NCI-H1417 treated with DMSO at 0.1 percent for 48 hours (cell line): Measurements from ENCODE around the gene MTUS2.

ENCODE experiments used
- DNase-seq: peaks from one replicate; lab custom pipeline; 2025; lab: John Stamatoyannopoulos, UW

MTUS2 gene

DNA sequence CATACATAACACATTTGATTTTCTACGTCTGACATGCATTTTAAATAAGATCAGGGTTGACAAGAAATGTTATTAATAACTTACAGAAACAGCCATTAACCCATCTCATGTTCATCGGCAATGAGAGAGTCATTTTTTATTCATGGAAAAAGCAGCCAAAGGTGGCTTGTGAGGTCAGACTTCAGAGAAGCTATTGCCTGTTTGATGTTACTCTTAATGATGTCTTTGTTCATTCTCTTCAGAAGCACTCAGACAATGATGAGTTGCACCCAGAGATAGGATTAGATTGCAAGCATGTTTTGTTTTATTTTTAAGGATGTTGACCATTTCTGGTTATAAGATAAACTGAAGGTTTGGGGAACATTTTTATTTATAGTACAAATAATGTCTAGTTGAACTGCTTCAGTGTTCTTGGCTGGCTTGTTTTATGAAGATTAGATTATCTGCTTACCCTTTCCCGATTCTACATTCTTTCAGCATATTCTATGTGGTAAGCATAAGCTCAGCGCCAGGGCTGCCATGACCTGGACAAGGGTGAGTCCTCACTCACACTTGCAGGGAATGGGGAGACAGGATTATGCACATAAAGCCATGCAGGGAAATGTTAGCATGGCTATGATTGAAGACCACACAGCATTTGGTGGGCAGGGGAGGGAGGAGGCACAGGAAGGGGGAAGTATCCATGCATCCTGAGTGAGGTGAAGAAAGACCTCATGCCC, 288.1 kb downstream of the MTUS2 start:
- no peak for DNase-seq

DNA sequence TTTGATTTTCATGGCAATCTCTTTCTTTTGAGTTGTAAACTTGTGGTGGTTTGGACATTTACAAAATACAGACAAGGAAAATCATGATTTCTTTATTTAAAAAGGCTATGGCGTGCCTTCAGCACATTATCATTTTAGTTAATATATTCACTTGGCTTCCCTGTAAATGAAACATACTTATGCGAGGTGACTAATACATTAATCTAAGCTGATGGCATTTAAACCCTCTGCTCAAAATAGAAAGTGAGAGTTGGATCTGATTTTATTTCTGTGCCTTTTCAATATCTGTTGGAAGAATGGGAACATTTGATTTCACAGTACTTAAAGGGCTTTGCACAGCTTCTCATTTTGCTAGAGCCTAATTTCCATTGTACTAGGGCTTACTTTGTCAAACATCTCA, 289.8 kb downstream of the MTUS2 start:
- DNase-seq = no peak

DNA sequence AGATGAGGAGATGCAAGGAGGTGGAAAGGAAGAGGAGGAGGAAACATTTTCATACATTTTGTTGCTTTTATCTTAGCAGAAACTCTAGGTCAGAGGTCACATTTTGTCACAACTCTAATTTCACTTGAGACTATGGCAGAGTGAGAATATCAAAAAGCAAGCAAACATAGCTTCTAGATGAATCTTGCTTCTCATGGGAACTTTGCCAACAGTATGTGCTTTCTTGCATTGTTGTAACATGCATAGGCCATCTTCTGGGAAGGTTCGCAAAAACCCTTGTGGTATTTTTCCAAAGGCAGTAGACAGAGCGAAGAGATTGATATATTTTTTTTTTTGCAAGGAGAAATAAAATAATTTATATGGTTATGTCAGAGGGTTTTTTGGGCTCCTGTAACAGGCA, 291.3 kb downstream of the MTUS2 start:
- DNase-seq = no peak

DNA sequence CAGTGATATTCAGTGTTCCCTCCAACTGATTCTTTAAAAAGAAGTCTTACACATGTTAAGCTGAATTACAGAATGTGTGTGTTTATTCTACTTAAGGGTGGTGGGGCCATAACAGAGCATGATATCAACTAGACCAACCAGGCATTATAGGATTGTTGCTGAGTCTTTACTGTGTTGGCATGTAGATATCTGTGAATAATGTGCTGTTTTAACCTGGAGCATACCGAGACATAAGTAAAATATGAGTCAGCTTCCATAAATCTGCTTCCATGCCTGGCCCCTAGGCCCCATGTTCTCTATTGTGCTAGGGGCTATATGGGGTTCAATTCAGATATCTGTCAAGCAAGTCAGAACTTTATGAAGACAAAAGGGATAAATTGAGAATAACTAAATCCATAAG, 295.7 kb downstream of the MTUS2 start:
- no peak for DNase-seq

DNA sequence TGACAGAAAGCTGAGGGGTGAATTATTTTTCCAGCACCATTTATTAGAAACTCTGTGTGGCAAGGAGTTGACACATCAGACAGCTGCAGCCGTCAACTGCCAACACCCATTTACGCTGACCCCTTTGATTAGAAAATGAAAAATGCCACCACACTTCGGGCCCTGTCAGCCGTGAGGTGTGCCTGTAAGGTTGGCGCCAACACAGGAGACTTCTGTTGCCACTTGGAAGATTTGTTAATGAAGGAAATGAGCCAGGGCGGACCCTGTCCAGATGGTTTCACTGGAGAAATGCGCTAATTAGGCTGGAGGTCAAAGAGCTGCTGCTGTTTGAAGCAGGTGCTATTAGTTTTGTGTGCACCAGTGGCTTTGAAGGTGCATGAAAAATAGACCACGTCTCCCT, 297.5 kb downstream of the MTUS2 start:
- no peak for DNase-seq

DNA sequence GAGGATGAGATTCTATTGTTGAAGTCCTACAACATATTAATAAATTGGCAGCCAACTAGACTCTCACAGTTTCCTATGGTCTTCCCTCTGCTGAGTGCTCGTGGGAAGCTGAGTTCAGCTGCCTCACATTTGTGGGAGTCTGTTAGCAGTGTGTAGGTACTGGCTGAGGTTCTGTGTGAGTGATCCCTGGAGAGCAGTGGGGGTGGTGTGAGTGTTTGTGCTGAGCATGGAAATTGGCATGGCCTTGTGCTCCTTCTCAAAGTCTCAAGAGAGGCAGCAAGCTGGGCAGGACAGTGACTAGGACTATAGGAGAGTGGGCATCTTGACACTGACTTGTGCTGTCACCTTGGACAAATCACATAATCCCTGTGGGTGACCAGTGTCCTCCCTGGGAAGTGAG, 298.3 kb downstream of the MTUS2 start:
- DNase-seq = no peak

DNA sequence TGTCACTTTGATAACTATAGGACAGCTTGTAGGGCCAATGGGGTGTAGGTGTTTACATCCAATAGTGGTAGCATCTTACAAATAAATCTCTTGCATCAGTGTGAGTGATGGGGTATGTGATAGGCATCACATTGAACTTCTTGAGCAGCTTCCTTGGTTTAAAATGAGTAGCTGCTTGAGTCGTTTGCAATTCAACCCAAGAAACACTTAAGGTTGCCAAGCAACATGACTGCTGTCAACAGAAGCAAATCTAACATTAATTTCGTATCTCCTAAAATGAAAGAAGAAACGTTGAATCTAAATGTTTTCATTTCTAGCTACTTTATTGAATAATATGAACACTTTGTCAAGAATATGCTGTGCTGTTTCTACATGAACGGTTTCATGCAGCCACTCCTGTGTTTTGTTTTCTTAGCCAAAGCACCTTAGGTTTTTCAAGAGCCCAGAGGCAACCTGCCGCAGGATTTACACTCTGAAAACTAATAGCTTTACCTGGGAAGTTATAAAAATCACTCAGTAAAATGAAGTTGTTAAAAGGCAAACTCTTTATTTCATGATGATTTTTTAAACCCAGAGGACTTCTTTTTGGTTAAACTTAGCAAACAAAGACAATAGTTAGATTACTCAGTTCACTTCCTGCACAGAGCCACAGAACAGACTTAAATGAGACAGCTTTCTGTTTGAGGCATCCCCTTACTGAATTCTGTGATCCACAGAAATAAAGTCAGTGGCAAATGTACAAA, 305.2 kb downstream of the MTUS2 start:
- no peak for DNase-seq

DNA sequence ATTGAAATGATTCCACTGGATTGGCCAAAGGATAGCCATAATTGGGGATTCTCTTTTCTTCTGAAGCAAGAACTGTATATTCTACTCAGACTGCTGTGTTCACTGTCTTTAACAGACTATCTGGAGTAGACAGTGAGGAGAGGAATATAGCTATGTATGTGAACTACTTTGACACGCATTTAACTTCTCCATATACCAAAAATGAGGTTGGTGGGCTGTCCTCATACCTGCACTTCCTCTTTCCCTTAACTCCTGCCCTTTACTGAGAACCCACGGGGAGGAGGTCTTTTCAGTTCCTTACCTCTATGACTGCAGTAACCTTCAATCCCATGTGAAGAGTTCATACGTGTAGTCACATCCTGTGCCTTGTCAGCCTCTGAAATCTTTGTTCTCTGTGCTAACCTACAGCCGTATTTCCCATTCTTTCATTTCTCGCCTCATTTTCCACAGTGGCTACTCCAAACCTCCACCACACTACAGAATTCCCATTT, 305.8 kb downstream of the MTUS2 start:
- DNase-seq = no peak

DNA sequence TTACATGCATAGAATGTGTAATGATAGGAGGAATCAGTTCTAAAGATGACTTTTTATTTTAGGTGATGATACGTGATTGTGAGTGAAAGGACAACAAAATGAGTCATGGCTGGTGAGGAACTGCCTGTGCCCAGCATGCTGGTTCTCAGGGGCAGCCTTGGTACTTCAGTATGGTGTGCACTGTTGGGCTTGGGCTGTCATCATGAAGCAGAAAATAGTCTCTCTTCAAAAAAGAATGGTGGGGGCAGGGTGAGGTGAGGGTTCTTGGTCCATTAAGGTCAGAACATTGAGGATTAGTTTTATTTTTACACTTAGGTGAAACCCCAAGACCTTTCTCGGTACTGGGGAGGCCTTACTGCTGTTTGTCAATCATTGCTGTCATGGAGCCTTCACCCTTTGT, 309.5 kb downstream of the MTUS2 start:
- DNase-seq = no peak

DNA sequence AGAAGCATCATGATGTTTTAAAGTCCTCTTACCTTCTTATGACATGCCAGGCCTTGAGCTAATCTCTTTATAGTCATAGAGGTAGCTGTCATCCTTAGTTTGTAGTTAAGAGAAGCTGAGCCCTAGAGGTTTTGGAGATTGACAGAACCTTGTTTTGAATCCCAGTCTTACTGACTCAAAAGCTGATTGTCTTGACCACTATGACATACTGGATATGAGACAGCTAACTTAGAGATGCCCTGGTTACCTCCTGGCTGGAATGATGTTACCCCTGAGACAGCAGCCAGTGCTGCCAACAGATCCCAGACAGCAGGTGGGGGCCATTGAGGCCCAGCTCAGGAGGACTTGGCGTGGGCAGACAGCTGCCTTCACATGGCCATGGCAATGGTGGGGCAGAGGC, 311.0 kb downstream of the MTUS2 start:
- DNase-seq = no peak

DNA sequence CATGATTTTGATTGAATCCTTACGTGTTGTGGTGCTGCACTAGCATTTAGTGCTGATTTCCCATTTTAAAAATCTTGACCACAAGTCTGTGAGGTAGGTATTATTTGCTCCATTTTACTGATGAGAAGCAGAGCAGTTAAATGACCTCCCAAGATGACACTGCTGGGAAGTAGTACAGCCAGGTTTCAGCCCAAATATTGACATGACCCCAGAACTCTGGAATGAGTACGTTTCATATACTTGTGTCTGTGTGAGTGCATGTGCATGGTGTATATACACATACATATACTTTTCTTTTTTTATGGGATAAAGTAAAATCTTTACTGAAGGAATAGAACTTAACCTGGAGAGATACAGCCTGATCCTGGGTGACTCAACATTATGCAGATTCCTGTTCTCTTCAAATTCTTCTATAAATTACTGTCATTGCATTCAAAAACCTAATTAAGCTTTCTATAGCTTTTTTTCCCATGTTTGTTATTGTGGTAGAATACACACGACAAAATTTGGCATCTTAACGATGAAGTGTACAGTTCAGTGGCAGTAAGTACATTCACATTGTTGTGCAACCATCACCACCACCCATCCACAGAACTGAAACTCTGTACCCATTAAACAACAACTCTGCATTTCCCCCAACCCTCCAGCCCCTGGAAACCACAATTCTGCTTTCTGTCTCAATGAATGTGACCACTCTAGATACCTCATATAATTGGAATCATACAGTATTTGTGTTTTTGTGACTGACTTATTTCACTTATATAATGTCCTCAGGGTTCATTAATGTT, 311.9 kb downstream of the MTUS2 start:
- DNase-seq = no peak

DNA sequence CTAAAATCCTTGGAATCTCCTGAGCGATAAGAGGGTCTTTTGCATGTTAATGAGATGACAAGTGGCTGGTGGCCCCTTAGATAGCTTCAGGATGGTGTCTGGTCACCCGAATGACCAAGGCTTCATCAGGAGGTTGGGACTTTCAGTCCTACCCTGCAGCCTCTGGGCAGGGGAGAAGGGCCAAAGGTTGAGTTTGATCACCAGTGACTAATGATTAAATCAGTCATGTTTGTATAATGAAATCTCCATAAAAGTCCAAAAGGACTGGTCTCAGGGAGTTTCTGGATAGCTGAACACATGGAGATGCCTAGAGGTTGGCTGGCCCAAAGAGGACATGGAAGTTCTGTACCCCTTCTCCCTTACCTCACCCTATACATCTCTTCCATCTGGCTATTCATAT, 316.2 kb downstream of the MTUS2 start:
- no peak for DNase-seq

DNA sequence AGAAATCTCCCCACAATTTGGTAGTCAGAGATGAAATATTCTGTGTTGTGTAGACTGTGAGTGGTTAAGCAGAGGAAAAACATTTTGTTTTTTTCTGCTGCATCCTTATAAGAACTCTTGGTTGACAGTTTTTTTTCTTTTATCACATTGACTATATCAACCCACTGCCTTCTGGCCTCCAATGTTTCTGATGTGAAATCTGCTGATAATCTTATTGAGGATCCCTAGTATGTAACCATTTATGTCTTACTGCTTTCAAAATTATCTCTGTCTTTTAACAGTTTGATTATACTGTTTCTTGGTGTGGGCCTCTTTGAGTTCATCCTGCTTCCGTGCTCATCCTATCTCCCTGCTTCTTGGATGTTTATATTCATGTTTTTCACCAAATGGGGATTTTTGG, 316.9 kb downstream of the MTUS2 start:
- no peak for DNase-seq

DNA sequence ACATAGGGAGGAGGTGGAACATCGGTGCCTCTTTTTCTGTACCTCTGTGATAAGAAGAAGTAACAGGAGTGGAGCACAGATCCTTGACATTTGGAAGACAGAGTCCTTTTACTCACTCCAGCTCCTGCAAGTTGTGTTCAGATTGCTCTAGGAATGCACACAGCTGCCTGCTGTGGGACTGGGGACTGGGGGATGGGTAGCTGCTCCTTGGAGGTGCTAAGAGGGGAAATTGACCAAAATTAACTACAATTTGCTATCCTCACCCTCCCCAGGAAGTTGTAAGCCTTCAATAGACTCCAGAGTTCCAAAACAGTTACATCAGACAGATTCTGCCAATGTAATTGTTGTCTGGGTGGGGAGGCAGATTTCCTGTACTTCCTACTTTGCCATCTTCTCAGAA, 317.9 kb downstream of the MTUS2 start:
- DNase-seq = no peak

DNA sequence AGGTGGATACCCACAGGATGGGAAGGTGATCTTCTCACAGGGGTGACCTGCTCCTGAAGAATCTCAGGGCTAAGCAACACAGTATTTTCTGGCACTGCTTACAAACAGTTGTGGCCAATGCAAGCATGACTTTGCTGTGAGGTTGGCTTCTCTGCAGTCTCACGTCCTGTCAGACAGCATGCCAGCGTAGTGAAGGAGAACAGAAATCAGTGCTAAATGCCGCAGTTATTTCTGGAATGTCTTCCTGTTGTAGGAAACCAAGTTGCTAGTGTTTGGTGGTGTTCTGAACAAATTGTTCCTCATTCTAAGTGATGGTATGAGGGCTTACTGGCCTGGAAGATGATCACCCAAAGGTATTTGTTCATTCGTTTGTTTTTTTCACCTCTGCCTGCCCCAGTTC, 320.1 kb downstream of the MTUS2 start:
- no peak for DNase-seq

DNA sequence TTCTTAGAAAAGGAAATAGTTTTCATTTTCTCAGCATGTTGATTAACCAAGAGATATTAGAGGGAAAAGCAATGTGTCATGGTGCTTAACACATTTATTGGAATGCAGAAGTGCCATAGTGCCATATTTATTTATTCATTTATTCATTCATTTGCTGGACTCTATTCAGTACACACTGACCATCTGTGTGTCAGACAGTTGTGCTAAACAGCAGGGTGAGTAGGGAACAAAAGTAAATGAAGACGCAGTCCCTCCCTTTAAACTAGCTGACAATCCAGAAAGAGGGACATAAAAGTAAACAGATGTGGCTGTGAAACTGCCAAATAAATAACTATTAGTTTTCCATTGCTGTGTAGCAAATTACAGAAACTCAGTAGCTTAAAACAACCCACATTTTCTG, 323.7 kb downstream of the MTUS2 start:
- DNase-seq = no peak

DNA sequence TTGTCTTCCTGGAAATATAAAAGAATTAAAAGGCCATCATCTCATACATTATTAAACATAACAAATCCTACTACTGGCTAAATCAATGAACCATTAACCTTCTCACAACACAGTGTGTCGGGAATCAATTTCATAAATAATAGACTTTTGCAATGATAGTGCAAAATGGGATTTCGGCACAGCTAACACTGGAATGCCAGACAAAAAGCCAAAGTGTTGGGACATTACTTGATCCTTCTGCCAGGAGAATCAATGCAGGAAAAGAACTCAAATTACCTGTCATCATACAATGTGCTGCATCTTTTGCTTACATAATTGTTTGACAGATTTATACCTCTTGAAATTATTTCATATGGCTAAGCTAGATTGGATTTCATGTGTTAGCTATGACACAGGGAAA, 334.3 kb downstream of the MTUS2 start:
- no peak for DNase-seq

DNA sequence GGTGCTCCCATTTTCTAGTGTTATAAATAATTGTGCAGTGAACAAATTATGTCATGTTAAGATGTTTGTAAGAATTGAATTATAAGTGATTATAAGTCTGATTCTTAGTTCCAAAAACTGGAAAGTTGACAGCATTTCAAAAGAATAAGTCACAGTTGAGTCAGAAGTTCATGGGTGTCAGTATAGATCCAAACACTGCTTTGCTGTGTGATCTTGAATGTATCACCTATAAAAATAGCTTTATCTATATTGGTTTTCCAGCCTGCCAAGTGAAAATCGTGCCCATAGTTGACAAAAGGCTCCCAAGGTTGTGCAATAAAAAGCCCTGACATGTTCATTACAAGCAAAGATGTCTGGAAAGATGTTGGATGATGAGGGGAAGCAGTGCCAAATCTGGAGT, 336.0 kb downstream of the MTUS2 start:
- DNase-seq = no peak

DNA sequence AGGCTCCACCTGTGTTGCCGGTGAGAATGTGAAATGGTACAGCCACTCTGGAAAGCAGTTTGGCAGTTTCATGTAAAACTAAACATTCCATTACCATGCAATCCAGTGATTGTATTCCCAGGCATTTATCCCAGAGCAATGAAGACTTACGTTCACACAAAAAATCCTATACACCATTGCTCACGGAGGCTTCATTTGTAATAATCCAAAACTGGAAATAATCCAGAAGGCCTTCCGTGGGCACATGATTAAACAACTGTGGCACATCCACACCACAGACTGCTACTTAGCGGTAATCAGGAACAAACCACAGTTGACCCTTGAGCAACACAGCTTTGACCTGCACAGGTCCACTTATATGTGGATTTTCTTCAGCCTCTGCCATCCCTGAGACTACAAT, 339.7 kb downstream of the MTUS2 start:
- DNase-seq = no peak

DNA sequence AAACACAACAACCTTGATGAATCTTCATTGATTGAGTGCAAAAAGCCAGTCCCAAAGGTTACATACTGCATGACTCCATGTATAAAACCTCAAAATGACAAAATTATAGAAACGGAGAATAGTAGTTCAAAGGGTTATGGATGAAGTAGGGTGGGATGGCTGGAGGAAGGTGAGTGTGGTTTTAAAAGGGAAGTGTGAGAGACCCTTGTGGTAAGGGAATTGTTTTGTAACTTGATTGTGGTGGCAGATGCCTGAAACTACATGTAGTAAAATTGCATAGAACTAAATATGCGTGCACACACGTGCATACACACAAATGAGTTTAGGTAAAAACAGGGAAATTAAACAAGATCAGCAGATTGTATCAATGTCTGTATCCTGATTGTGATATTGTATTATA, 340.7 kb downstream of the MTUS2 start:
- DNase-seq = no peak

DNA sequence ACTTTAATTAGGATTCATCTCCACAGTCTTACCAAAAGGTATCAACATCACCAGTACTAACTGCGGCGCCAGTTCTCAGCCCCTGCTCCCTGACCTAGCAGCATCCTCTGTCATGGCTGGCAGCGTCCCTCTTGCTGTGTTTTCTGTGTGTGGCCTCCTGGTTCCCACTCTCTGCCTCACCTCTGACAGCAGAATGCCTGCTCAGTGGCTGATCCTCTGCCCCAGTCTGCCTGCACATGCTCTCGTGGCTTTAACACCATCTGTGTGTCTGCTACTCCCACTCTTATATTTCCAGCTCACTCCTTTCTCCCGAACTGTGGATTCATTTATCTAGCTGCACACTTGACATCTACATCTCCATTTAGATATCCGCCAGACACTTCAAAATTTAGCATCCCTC, 341.5 kb downstream of the MTUS2 start:
- DNase-seq = no peak

DNA sequence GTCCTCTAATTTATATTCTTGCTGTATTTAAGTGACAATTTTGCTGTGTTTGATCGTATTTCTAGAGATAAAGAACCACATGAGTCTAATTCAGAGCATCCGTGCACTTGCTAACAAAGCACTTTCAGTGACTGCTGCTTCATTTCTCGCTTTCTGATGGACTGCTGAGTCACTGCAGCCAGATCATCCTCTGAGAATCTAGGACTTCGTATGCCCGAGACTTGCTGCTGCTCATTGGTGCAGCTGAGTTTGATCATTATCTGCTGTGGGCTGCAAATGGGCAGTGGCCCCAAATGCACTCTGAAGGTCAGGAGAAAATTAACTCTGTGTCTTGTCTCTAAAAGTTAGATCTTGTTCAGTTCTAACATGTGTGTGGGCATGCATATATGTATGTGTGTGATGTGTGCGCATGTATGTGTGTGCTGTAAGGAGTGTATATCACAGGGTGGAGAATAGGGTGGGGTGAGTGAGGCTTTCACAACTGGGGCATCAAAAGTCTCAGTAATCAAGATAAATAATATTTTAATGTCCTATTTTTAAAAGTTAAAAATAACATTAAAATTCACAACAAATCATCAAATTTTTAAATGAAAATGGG, 342.6 kb downstream of the MTUS2 start:
- no peak for DNase-seq

DNA sequence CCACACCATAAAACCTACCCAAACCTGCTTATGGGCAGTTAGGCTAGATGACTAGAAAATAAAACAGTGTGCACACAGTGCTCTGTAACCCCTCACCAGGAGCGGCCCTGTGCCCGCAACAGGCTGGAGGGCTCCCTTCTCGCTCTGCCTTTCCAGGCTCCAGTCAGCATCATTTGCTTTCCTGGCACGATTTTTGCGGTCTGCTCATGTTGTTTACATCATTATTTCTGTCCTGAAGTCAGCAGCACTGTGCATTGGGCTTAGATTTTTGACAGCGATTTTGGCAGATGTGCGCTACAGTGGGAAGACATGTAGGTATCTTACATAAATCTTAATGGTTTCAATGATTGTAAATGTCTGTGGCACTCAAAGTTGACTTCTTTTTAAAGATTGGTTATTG, 344.0 kb downstream of the MTUS2 start:
- DNase-seq = no peak
